ENCODE measurements around the gene BCL2L14. TPM values are rescaled to one million over a fixed set of nuclear protein-coding genes. Genes with fewer than 3 reads are reported as not detected.
A peak's percentile ranks its signal among the peaks of the same experiment; 100 is the strongest.

BCL2L14 gene
- total RNA-seq, 1 experiment from 2014 or later, result not detected

- H3K27ac Mint-ChIP-seq (ENCODE audit: low read depth, unreplicated experiment), result no peak overlapping the region
Measured at GRCh38 chr12:12069821-12070548, 754 bp upstream of the BCL2L14 start.

GRCh38 chr12:12072064-12072760, 1.5 kb downstream of the BCL2L14 start:
- H3K27ac Mint-ChIP-seq (ENCODE audit: low read depth, unreplicated experiment), result no peak overlapping the region
- H3K4me1 Mint-ChIP-seq (ENCODE audit: insufficient read depth, unreplicated experiment), result no peaks in the 10 kb centered on the region
- DNase-seq (ENCODE audit: unreplicated experiment), result no peak
- no peaks in the 10 kb centered on the region for H3K36me3 Mint-ChIP-seq (ENCODE audit: insufficient read depth, unreplicated experiment)
- intact Hi-C loops (cut with micrococcal nuclease), result no loop called here
- CTCF ChIA-PET, result interaction anchor here (0.6 to 0.8 kb wide), 3 partner anchors 55 to 209 kb away, joined by 3 to 4 read pairs (median 3); no protein-coding TSS in a partner anchor
- BruUV-seq (replicated peaks), result no TSS peak
- no peak for TF ChIP-seq CTCF (IDR thresholded peaks at IDR 0.05; ENCODE audit: unreplicated experiment)
- peaks cover 15% of the 10 kb centered on the region for H3K27me3 Mint-ChIP-seq (ENCODE audit: insufficient read depth, unreplicated experiment)
- H3K4me3 Mint-ChIP-seq (ENCODE audit: unreplicated experiment), result no peak overlapping the region
- POLR2A ChIA-PET, result interaction anchor here (0.6 kb wide), 1 partner anchor 278 kb away, joined by 3 read pairs; no protein-coding TSS in a partner anchor
- H3K9me3 Mint-ChIP-seq (ENCODE audit: unreplicated experiment), result no peaks in the 10 kb centered on the region

More at GRCh38 chr12:12069821-12070548, 754 bp upstream of the BCL2L14 start:
- ChIA-PET POLR2A (no interaction called here), CTCF (interaction anchor here (0.7 kb wide), 1 partner anchor 494 kb away, joined by 3 read pairs; no protein-coding TSS in a partner anchor)
- intact Hi-C loops (cut with micrococcal nuclease), result no loop called here
- Mint-ChIP-seq H3K9me3 (ENCODE audit: unreplicated experiment) (no peaks in the 10 kb centered on the region), H3K4me3 (ENCODE audit: unreplicated experiment) (no peak overlapping the region), H3K4me1 (ENCODE audit: insufficient read depth, unreplicated experiment) (no peaks in the 10 kb centered on the region), H3K36me3 (ENCODE audit: insufficient read depth, unreplicated experiment) (no peaks in the 10 kb centered on the region), H3K27me3 (ENCODE audit: insufficient read depth, unreplicated experiment) (peaks cover 15% of the 10 kb centered on the region)
- no TSS peak for BruUV-seq (replicated peaks)
- no peak for TF ChIP-seq CTCF (IDR thresholded peaks at IDR 0.05; ENCODE audit: unreplicated experiment)
- DNase-seq (ENCODE audit: unreplicated experiment), result no peak

GRCh38 chr12:12079291-12079690, 8.6 kb downstream of the BCL2L14 start:
- no peaks in the 10 kb centered on the region for H3K9me3 Mint-ChIP-seq (ENCODE audit: unreplicated experiment)
- no TSS peak for BruUV-seq (replicated peaks)
- H3K4me1 Mint-ChIP-seq (ENCODE audit: insufficient read depth, unreplicated experiment), result no peaks in the 10 kb centered on the region
- intact Hi-C loops (cut with micrococcal nuclease), result no loop called here
- no peaks in the 10 kb centered on the region for H3K27me3 Mint-ChIP-seq (ENCODE audit: insufficient read depth, unreplicated experiment)
- CTCF ChIA-PET, result interaction anchor here (5.0 kb wide), 1 partner anchor 247 kb away, joined by 51 read pairs; no protein-coding TSS in a partner anchor
- no peak overlapping the region for H3K4me3 Mint-ChIP-seq (ENCODE audit: unreplicated experiment)
- no peak for DNase-seq (ENCODE audit: unreplicated experiment)
- H3K27ac Mint-ChIP-seq (ENCODE audit: low read depth, unreplicated experiment), result no peak overlapping the region
- H3K36me3 Mint-ChIP-seq (ENCODE audit: insufficient read depth, unreplicated experiment), result no peaks in the 10 kb centered on the region
- POLR2A ChIA-PET, result no interaction called here
- no peak for TF ChIP-seq CTCF (IDR thresholded peaks at IDR 0.05; ENCODE audit: unreplicated experiment)

GRCh38 chr12:12081836-12082497, 11.2 kb downstream of the BCL2L14 start:
- H3K9me3 Mint-ChIP-seq (ENCODE audit: unreplicated experiment), result no peaks in the 10 kb centered on the region
- ChIA-PET CTCF (interaction anchor here (0.6 to 5.0 kb wide), 16 partner anchors 9 to 622 kb away, joined by 3 to 51 read pairs (median 4); partner anchors contain the start of gene MANSC1), POLR2A (interaction anchor here (0.7 to 1.0 kb wide), 6 partner anchors 19 to 276 kb away, joined by 3 read pairs; partner anchors contain the start of gene BORCS5)
- peak; percentile 29 for TF ChIP-seq CTCF (IDR thresholded peaks at IDR 0.05; ENCODE audit: unreplicated experiment)
- intact Hi-C loops (cut with micrococcal nuclease), result loop anchor here (1.0 to 5.0 kb wide), 4 partner anchors 245 to 622 kb away; partner anchors contain the start of gene CREBL2
- no peaks in the 10 kb centered on the region for H3K4me1 Mint-ChIP-seq (ENCODE audit: insufficient read depth, unreplicated experiment)
- H3K4me3 Mint-ChIP-seq (ENCODE audit: unreplicated experiment), result no peak overlapping the region
- no peaks in the 10 kb centered on the region for H3K27me3 Mint-ChIP-seq (ENCODE audit: insufficient read depth, unreplicated experiment)
- peak; percentile 54 for DNase-seq (ENCODE audit: unreplicated experiment)
- H3K27ac Mint-ChIP-seq (ENCODE audit: low read depth, unreplicated experiment), result no peak overlapping the region
- BruUV-seq (replicated peaks), result no TSS peak
- H3K36me3 Mint-ChIP-seq (ENCODE audit: insufficient read depth, unreplicated experiment), result no peaks in the 10 kb centered on the region
